H9 (cell line): Measurements from ENCODE around the gene ADAMTS17. TPM values are rescaled to one million over a fixed set of nuclear protein-coding genes. Genes with fewer than 3 reads are reported as not detected.

Experiments used
- DNase-seq: peaks from one replicate; pipeline ENCODE4 v3.0.0-alpha.2; 2017
- H2AFZ ChIP-seq: one replicate; pipeline ENCODE4 v1.6.1; 2013; ENCODE audit warnings: mild to moderate bottlenecking, low read length, control low read depth, moderate library complexity
- H2AK5ac ChIP-seq: 2 replicates; pipeline ENCODE4 v1.6.1; 2013; ENCODE audit warnings: low read length, control low read depth, mixed read lengths; ENCODE audit not compliant: insufficient read length
- H2BK120ac ChIP-seq: one replicate; pipeline ENCODE4 v1.6.1; 2013; ENCODE audit warnings: low read depth, mild to moderate bottlenecking, low read length, control low read depth, inconsistent platforms; ENCODE audit not compliant: poor library complexity, severe bottlenecking
- H2BK12ac ChIP-seq: 2 replicates; pipeline ENCODE4 v1.6.1; 2013; ENCODE audit warnings: low read length, control low read depth, mixed read lengths, low read depth; ENCODE audit not compliant: insufficient read length
- H2BK15ac ChIP-seq: 2 replicates; pipeline ENCODE4 v1.6.1; 2013; ENCODE audit warnings: low read depth, low read length, control low read depth
- H2BK20ac ChIP-seq: one replicate; pipeline ENCODE4 v1.6.1; 2013; ENCODE audit warnings: low read depth, mild to moderate bottlenecking, low read length, control low read depth, inconsistent platforms; ENCODE audit not compliant: poor library complexity, severe bottlenecking
- H2BK5ac ChIP-seq: 2 replicates; pipeline ENCODE4 v1.6.1; 2013; ENCODE audit warnings: low read length, control low read depth, mixed read lengths; ENCODE audit not compliant: insufficient read length
- H3K14ac ChIP-seq: 2 replicates; pipeline ENCODE4 v1.6.1; 2013; ENCODE audit warnings: low read length, control low read depth; ENCODE audit not compliant: insufficient read depth
- H3K18ac ChIP-seq: 2 replicates; pipeline ENCODE4 v1.6.1; 2013; ENCODE audit warnings: low read depth, mild to moderate bottlenecking, mixed read lengths, low read length, control low read depth; ENCODE audit not compliant: insufficient read length
- H3K23ac ChIP-seq: 2 replicates; pipeline ENCODE4 v1.6.1; 2013; ENCODE audit warnings: low read length, control low read depth, mixed read lengths, low read depth; ENCODE audit not compliant: insufficient read length
- H3K23me2 ChIP-seq: 2 replicates; pipeline ENCODE4 v1.6.1; 2013; ENCODE audit warnings: low read depth, mild to moderate bottlenecking, mixed read lengths, low read length, control low read depth; ENCODE audit not compliant: insufficient read length, poor library complexity, severe bottlenecking
- H3K27ac ChIP-seq: 2 replicates; pipeline ENCODE4 v1.5.1; 2013; ENCODE audit warnings: low read length, control low read depth, mixed read lengths, low read depth; ENCODE audit not compliant: insufficient read length
- H3K27me3 ChIP-seq: 2 replicates; pipeline ENCODE4 v1.6.1; 2013; ENCODE audit warnings: low read length, control low read depth, inconsistent platforms; ENCODE audit not compliant: insufficient read depth
- H3K4ac ChIP-seq: 2 replicates; pipeline ENCODE4 v1.6.1; 2013; ENCODE audit warnings: low read depth, mild to moderate bottlenecking, control low read depth, inconsistent platforms, low read length, moderate library complexity
- H3K4me1 ChIP-seq: 2 replicates; pipeline ENCODE4 v1.6.1; 2013; ENCODE audit warnings: low read length, control low read depth, inconsistent platforms; ENCODE audit not compliant: insufficient read depth
- H3K4me2 ChIP-seq: 2 replicates; pipeline ENCODE4 v1.6.1; 2013; ENCODE audit warnings: low read length, control low read depth, mixed read lengths; ENCODE audit not compliant: insufficient read length, insufficient read depth
- H3K56ac ChIP-seq: 2 replicates; pipeline ENCODE4 v1.6.1; 2013; ENCODE audit warnings: low read depth, mild to moderate bottlenecking, mixed read lengths, low read length, control low read depth; ENCODE audit not compliant: insufficient read length
- H3K79me1 ChIP-seq: 2 replicates; pipeline ENCODE4 v1.6.1; 2013; ENCODE audit warnings: low read depth, mild to moderate bottlenecking, moderate library complexity, low read length, control low read depth, inconsistent platforms; ENCODE audit not compliant: insufficient read depth, poor library complexity, severe bottlenecking
- H3K79me2 ChIP-seq: 2 replicates; pipeline ENCODE4 v1.6.1; 2013; ENCODE audit warnings: low read length, control low read depth, inconsistent platforms; ENCODE audit not compliant: insufficient read depth
- H3K9ac ChIP-seq: 2 replicates; pipeline ENCODE4 v1.6.1; 2013; ENCODE audit warnings: low read length, control low read depth, mixed read lengths; ENCODE audit not compliant: insufficient read length; ENCODE audit errors: extremely low read depth
- H3K9me3 ChIP-seq: one replicate; pipeline ENCODE4 v1.6.1; 2013; ENCODE audit warnings: low read depth, low read length, inconsistent platforms; ENCODE audit not compliant: control insufficient read depth
- H3T11ph ChIP-seq: one replicate; pipeline ENCODE4 v1.6.1; 2013; ENCODE audit warnings: mild to moderate bottlenecking, low read length, control low read depth, inconsistent platforms
- H4K20me1 ChIP-seq: one replicate; pipeline ENCODE4 v1.6.1; 2013; ENCODE audit not compliant: control insufficient read depth, insufficient read length, insufficient read depth
- H4K5ac ChIP-seq: 2 replicates; pipeline ENCODE4 v1.6.1; 2013; ENCODE audit warnings: low read depth, mild to moderate bottlenecking, mixed read lengths, low read length, control low read depth; ENCODE audit not compliant: insufficient read length
- H4K8ac ChIP-seq: replicated peaks from 2 replicates; pipeline ENCODE4 v1.6.1; 2013; ENCODE audit warnings: low read length, control low read depth, mixed read lengths, low read depth; ENCODE audit not compliant: insufficient read length
- H4K91ac ChIP-seq: 2 replicates; pipeline ENCODE4 v1.6.1; 2013; ENCODE audit warnings: low read depth, mild to moderate bottlenecking, moderate library complexity, mixed read lengths, low read length, control low read depth; ENCODE audit not compliant: insufficient read length
- H3K27ac Mint-ChIP-seq, 3 experiments: 2 replicates in 2 of 3; 3 replicates in 1 of 3; pipeline ENCODE4 v1.8.0; 2020 to 2021; ENCODE audit warnings: mixed read lengths in 3 of 3, mild to moderate bottlenecking in 1 of 3, moderate library complexity in 1 of 3
- H3K27me3 Mint-ChIP-seq: 2 replicates; pipeline ENCODE4 v1.8.0; 2021; ENCODE audit warnings: low read depth, mild to moderate bottlenecking, moderate library complexity, mixed read lengths
- H3K36me3 Mint-ChIP-seq, 3 experiments: 2 replicates in 2 of 3; 3 replicates in 1 of 3; pipeline ENCODE4 v1.8.0; 2020 to 2021; ENCODE audit warnings: low read depth in 3 of 3, mixed read lengths in 3 of 3; ENCODE audit not compliant: insufficient read depth in 1 of 3
- H3K4me1 Mint-ChIP-seq, 2 experiments: 2 replicates each; pipeline ENCODE4 v1.8.0; 2020; ENCODE audit warnings: mixed read lengths in 2 of 2
- H3K4me3 Mint-ChIP-seq, 2 experiments: 2 replicates in 1 of 2; 3 replicates in 1 of 2; pipeline ENCODE4 v1.8.0; 2020 to 2021; ENCODE audit warnings: mild to moderate bottlenecking in 2 of 2, mixed read lengths in 2 of 2, moderate library complexity in 1 of 2
- H3K9me3 Mint-ChIP-seq, 2 experiments: 2 replicates in 1 of 2; 3 replicates in 1 of 2; pipeline ENCODE4 v1.8.0; 2020; ENCODE audit warnings: mild to moderate bottlenecking in 2 of 2, mixed read lengths in 2 of 2, moderate library complexity in 1 of 2
- CTCF ChIP-seq: fragments of 200-600 bp; sonication (generic); conservative IDR thresholded peaks from 3 replicates; pipeline ENCODE4 v1.8.0; 2021; ENCODE audit warnings: antibody characterized with exemption, mild to moderate bottlenecking
- WGBS: extraction: QIAGEN DNeasy Blood & Tissue Kit; methylation state at CpG from one replicate; pipeline ENCODE4 v1.1.7; 2013; ENCODE audit warnings: missing lambda C conversion rate, low lambda C conversion rate, mixed read lengths; ENCODE audit not compliant: insufficient read length; ENCODE audit errors: extremely low coverage; 5-methylcytosine and 5-hydroxymethylcytosine counted together
- total RNA-seq: library from RNA; stranded (reverse); gene quantifications from 2 replicates; pipeline ENCODE4 v1.2.1, GENCODE V29; 2021

The ADAMTS17 gene
- total RNA-seq, 1 experiment from 2014 or later: 2.9 TPM

DNA sequence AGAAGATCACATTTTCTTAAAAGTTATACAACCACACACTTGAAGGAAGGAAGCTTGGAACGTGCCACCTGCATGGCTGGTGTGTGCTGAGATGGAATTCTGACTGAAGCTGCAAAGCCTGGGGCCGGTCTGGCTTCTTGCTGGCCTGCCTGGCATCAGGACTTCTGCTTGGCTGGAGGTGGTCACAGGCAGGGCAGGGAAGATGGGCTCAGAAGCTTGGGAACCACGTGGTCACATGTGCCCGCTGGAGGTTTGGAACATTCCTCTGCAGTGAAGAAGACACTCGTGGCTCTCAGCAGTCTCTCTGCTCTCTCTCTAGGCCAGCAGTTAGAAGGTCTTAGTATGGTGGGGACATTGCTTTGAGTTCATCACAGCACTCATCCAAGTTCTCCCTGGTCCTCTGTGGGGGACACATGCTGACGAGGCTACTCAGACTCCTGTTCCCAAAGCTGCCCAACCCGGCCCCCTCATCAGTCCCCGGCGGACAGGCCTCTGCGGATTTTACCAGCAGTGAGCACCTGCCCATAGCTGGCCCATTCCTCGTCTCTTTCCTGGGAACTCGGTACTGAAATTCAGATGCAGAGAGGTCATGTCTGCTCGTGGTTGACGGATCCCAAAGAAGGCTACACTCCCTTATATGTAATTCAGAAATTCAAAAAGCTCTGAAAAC lies 229.0 kb downstream of the ADAMTS17 start:
- H3K9ac ChIP-seq: no peak overlapping the region
- no peaks in the 10 kb centered on the region for H3K27me3 ChIP-seq
- H4K8ac ChIP-seq: no peak overlapping the region
- Mint-ChIP-seq H3K27ac (no peak overlapping the region), H3K9me3 (no peaks in the 10 kb centered on the region; a peak in 1 of 5 replicates), H3K4me3 (no peak overlapping the region), H3K27me3 (peaks cover 4% of the 10 kb centered on the region; the same call in 1 of the 2 replicates), H3K36me3 (no peaks in the 10 kb centered on the region), H3K4me1 (peaks cover 10 to 18% of the 10 kb centered on the region in 2 experiments)
- DNase-seq: no peak
- no peaks in the 10 kb centered on the region for H3K79me2 ChIP-seq
- H3T11ph ChIP-seq: no peak overlapping the region
- no peak overlapping the region for H2BK12ac ChIP-seq
- no peak overlapping the region for H3K4ac ChIP-seq
- H2AK5ac ChIP-seq: no peak overlapping the region
- no peak overlapping the region for H2BK20ac ChIP-seq
- no peak overlapping the region for H4K5ac ChIP-seq
- no peak overlapping the region for H2BK15ac ChIP-seq
- H3K23me2 ChIP-seq: no peaks in the 10 kb centered on the region
- H2BK120ac ChIP-seq: no peak overlapping the region
- TF ChIP-seq CTCF: no peak
- no peak overlapping the region for H4K91ac ChIP-seq
- H3K4me1 ChIP-seq: no peaks in the 10 kb centered on the region
- H3K56ac ChIP-seq: no peak overlapping the region
- H3K27ac ChIP-seq: no peak overlapping the region
- no peak overlapping the region for H3K14ac ChIP-seq
- no CpG with 5 or more reads among the region's 14 CpGs for WGBS
- no peak overlapping the region for H3K4me2 ChIP-seq
- no peak overlapping the region for H2BK5ac ChIP-seq
- no peak overlapping the region for H3K18ac ChIP-seq
- H3K23ac ChIP-seq: no peak overlapping the region
- H4K20me1 ChIP-seq: no peaks in the 10 kb centered on the region
- no peaks in the 10 kb centered on the region for H3K9me3 ChIP-seq
- H3K79me1 ChIP-seq: no peaks in the 10 kb centered on the region
- no peak overlapping the region for H2AFZ ChIP-seq
